Right lobe of liver (tissue), 4 donors: ENCODE measurements around the gene SLC37A1.

ENCODE experiments used
- CTCF ChIP-seq, 4 donors: fragments of 200-600 bp in 3 of 4; fragments of 450-650 bp in 1 of 4; IDR thresholded peaks; one replicate each; pipeline versions ENCODE4 v1.5.1 to v1.8.0; 2016 to 2022; ENCODE audit warnings: antibody characterized with exemption in 4 of 4, mild to moderate bottlenecking in 2 of 4
- POLR2A ChIP-seq: fragments of 450-650 bp; IDR thresholded peaks from one replicate; pipeline ENCODE4 v1.6.1; 2017; ENCODE audit warnings: antibody characterized with exemption, mild to moderate bottlenecking
- donor health status: DM: no; HTN: no; CAD: no.
- donor health status: DM: no; HTN: no; CAD: no.
- donor health status: DM: no; HTN: yes; CAD: no.

- TF ChIP-seq CTCF (IDR thresholded peaks at IDR 0.05) (no peak), POLR2A (no peak)
These were observed 27.6 kb upstream of the SLC37A1 start for GRCh38 chr21:42486072-42486471.
